GM11168 (cell line): ENCODE data around the gene COMMD7.

Experiments
- in situ Hi-C: fragments of 300-500 bp; cut with MboI; formaldehyde crosslinking; loops from one replicate; pipeline ENCODE4 v1.12.0; 2022; ENCODE audit warnings: low sequenced_read_pairs; ENCODE audit not compliant: unreplicated experiment

Gene COMMD7

GRCh38 chr20:32655903-32656512 is 87.3 kb downstream of the COMMD7 start:
- in situ Hi-C loops = no loop called here

- in situ Hi-C loops = no loop called here
Observed at GRCh38 chr20:32652739-32653526, 90.3 kb downstream of the COMMD7 start.
